ENCODE results near the gene NONO. TPM values are rescaled to one million over a fixed set of nuclear protein-coding genes. Genes with fewer than 3 reads are reported as not detected.

The NONO gene, protein sequence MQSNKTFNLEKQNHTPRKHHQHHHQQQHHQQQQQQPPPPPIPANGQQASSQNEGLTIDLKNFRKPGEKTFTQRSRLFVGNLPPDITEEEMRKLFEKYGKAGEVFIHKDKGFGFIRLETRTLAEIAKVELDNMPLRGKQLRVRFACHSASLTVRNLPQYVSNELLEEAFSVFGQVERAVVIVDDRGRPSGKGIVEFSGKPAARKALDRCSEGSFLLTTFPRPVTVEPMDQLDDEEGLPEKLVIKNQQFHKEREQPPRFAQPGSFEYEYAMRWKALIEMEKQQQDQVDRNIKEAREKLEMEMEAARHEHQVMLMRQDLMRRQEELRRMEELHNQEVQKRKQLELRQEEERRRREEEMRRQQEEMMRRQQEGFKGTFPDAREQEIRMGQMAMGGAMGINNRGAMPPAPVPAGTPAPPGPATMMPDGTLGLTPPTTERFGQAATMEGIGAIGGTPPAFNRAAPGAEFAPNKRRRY
- total RNA-seq = 100 to 1,000 TPM; 412 to 423 TPM

DNA sequence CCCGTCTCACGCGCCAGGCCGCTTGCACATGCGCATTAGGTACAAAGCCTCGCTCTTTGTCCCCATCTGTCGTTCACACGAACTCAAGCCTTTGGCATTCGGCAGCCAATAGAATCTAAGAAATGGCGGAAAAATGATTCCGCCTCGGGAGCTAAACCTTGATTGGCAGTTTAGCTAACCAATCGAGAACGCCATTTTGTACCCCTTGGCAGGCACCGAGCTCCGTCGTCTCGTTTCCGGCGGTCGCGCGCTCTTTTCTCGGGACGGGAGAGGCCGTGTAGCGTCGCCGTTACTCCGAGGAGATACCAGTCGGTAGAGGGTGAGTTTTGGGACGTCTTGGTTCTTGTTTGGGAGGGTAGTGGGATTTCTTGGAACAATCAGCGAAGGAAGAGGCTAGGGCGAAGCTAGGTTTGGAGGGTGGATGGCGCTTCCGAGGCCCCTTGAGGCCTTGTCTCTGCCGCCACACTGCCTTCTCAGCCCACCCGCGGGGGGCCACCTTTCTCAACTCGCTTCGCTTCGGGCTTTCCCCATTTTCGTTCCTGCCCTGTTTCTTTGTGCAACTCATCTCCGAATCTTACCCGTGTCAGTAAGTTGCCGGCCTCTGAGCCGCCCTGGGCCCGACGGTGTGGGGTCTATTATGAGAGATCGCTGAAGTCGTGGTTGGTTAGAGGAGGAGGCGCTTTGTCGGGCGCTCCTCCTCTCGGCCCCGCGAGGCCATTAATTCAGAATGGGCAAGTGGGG is at the start of gene NONO:
TSS of gene NONO (plus strand) at position 233 of the 741 bp plus-strand sequence. CDS start 7,003 bp downstream, outside the sequence.

DNA sequence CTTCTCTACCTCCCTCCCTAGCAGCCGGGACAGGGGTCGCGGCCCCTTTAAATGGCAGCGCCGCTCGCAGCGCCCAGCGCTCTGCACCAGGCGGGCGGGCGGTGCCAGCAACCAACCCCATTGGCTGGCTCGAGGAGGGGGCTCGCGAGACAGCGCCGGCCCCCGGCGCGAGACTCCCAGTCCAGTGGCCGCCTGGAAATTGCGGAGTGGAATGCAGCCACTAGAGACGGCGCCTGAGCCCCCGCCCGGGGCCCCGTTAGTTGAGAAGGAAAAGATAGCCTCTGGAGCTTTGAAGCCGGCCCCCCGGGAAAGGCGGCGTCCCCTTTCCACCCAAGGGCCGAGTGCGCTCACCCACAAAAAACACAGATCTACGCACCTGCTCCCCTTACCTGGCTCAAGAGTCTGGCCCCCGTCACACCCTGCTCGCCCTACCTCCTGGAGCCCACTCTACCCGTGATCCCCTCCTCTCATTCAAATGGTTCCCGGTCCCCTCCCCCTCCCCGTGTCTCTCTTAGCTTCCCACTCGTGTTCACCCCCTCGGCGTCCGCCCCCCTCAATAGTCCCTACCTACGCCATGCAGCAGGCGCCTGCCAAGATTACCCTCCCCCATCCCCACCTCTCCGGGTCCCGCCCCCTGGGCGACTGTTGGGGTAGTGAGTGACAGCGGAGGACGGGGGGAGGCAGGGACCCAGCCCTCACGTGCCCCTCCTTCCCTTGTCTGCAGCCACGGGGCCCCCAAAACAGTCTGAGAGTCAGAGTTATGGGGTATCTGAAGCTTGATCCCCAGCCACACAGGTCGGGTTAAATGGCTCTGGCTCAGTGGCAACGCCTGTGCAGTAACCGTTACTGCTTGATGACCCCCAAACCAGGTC is 29.1 kb upstream of the NONO start, which contains the start of gene ZMYM3:
TSS of gene ZMYM3 (minus strand) at position 49 of the 872 bp plus-strand sequence. CDS start 885 bp downstream, outside the sequence.

DNA sequence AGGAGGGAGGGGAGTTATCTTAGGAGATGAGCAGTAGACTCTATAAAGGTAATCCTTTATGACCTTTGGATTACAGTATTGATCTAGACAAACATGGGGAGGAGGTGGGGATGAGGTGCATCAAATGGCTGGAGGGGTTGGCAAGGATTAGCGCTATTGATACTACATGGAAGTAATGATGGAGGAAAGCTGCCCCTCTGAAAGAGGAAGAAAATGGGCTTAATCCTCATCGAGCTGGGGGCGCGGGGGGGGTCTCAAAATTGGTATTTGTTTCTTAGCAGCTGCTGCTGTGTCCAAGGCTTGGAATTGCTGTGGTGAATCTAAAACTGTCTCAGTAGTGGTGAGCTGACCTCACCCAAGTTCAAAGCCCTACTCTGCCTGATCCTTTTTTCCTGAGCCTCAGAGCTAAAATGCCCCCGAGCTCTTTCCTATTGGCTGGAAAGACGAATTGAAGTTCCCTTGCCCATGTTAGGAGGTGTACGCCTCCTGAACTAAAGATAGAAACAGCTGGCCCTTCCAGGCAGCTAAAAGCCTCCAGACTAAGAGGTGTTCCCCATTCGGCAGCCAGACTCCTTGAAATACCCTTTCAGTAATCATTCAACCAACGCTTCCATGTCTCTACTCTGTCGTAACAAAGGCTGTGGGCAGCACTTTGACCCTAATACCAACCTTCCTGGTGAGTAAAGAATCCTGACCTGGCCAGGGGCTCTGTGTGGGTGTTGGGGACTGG is 17.9 kb downstream of the NONO start, which contains the start of gene ITGB1BP2:
TSS of gene ITGB1BP2 (plus strand) at position 556 of the 730 bp plus-strand sequence. CDS start at position 613, 57 bp downstream.

Other genes with a start within 250 kb of the NONO start
- 10 to 100 TPM; 34.5 to 38.2 TPM for gene SNX12, start 215.3 kb upstream of the NONO start, total RNA-seq
- gene FOXO4, start 187.8 kb upstream of the NONO start, total RNA-seq = 10 to 100 TPM; 15.8 to 16.8 TPM
- 10 to 100 TPM; 33.1 to 37.7 TPM for gene CXorf65, start 176.9 kb upstream of the NONO start, total RNA-seq
- 100 to 1,000 TPM; 498 to 518 TPM for gene IL2RG, start 172.1 kb upstream of the NONO start, total RNA-seq
- gene MED12, start 165.0 kb upstream of the NONO start, total RNA-seq = 10 to 100 TPM; 56.5 to 57.2 TPM
- gene NLGN3, start 138.8 kb upstream of the NONO start, total RNA-seq = 1 to 10 TPM; 1.3 to 1.4 TPM
- gene GJB1, start 60.4 kb upstream of the NONO start, total RNA-seq = not detected
- gene ZMYM3, start 29.5 kb upstream of the NONO start, total RNA-seq = 10 to 100 TPM; 28.3 to 31.3 TPM
- 1 to 10 TPM; 3.9 to 4.5 TPM for gene ITGB1BP2, start 18.1 kb downstream of the NONO start, total RNA-seq
- 10 to 100 TPM; 43.6 to 47.5 TPM for gene TAF1, start 82.7 kb downstream of the NONO start, total RNA-seq
- 100 to 1,000 TPM; 442 to 453 TPM for gene OGT, start 249.5 kb downstream of the NONO start, total RNA-seq